Hematopoietic multipotent progenitor cell treated with erythropoietin and hydrocortisone succinate and interleukin-3 and kit ligand, for 4 days (in vitro differentiated cells): Measurements from ENCODE around the gene LYG2.
A peak's percentile ranks its signal among the peaks of the same experiment; 100 is the strongest.
"Not testable (repeated sequence)": the region's sequence is repeated elsewhere in the genome, so short reads cannot be mapped to it uniquely, and the experiment has no call there.

Experiments used
- DNase-seq: peaks from one replicate; pipeline ENCODE4 v3.0.0-alpha.2; 2015

The LYG2 gene

GRCh38 chr2:99200076-99200800 is 55.2 kb downstream of the LYG2 start:
- no peak for DNase-seq

DNA sequence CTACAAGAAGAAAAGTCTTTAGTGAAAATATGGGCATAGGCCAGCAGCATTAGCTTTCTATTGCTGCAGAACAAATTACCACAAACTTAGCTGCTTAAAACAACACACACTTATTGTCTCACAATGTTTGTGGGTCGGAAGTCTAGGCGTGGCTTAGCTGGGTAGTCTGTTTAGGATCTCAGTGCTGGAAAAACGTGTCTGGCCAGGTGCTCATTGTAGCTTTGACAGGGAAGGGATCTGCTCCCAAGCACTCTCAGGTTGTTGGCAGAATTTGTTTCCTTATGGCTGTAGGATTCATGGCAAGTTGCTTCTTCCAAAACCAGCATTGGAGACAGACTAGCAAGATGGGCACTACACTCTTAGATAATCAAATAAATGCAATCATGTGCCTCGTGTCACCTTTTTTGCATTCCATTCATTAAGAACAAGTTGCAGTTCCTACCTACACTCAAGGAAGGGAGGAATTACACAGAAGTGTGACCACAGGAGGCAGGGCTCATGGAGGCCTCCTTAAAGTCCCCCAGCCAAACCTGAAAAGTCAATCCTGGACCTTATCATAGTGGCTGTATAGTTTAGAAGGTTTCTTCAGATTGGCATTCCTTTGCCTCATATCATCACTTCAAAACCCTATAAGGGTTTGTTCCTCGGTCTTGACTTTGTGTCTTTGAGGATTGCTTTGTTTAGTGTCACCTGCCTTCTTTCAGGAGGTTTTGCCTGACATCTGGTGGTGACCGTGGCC is 57.2 kb downstream of the LYG2 start:
- peak; percentile 9 for DNase-seq

DNA sequence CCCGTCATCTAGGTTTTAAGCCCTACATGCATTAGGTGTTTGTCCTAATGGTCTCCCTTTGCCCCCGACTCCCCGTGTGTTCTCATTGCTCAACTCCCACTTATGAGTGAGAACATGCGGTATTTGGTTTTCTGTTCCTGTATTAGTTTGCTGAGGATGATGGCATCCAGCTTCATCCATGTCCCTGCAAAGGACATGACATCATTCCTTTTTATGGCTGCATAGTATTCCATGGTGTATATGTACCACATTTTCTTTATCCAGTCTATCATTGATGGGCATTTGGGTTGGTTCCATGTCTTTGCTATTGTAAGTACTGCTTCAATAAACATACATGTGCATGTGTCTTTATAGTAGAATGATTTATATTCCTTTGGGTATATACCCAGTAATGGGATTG is 63.1 kb downstream of the LYG2 start:
- not testable (repeated sequence) for DNase-seq
